Prostate gland (tissue), 2 donors: ENCODE measurements around the gene ARL5C. TPM values are rescaled to one million over a fixed set of nuclear protein-coding genes. Genes with fewer than 3 reads are reported as not detected.

Experiments
- DNase-seq: peaks from one replicate; pipeline ENCODE4 v3.0.0-alpha.2; 2019; ENCODE audit warnings: low spot score
- H3K27ac ChIP-seq, 2 donors: fragments of 200-600 bp; sonication (generic); 2 replicates each; pipeline ENCODE4 v1.5.1; 2017 to 2019
- H3K27me3 ChIP-seq: fragments of 200-600 bp; sonication (generic); replicated peaks from 2 replicates; pipeline ENCODE4 v1.5.1; 2019; ENCODE audit not compliant: insufficient read depth
- H3K36me3 ChIP-seq, 2 donors: fragments of 200-600 bp; sonication (generic); 1 replicate in 1 of 2; 2 replicates in 1 of 2; pipeline versions ENCODE4 v1.5.1 to v1.8.1; 2017 to 2019
- H3K4me1 ChIP-seq: fragments of 200-600 bp; sonication (generic); replicated peaks from 2 replicates; pipeline ENCODE4 v1.5.1; 2019
- H3K4me3 ChIP-seq, 2 donors: fragments of 200-600 bp; sonication (generic); 2 replicates each; pipeline ENCODE4 v1.5.1; 2017 to 2019
- H3K9me3 ChIP-seq: fragments of 200-600 bp; sonication (generic); 2 replicates; pipeline ENCODE4 v1.5.1; 2017
- POLR2A ChIP-seq: fragments of 450-650 bp; IDR thresholded peaks from one replicate; pipeline ENCODE4 v1.6.1; 2016; ENCODE audit warnings: antibody characterized with exemption, mild to moderate bottlenecking
- POLR2AphosphoS5 ChIP-seq: sonication (generic); formaldehyde crosslinking; IDR thresholded peaks from one replicate; pipeline ENCODE4 v1.6.1; 2017; ENCODE audit warnings: antibody characterized with exemption
- WGBS: methylation state at CpG from one replicate; pipeline ENCODE4 v1.1.5; 2018; 5-methylcytosine and 5-hydroxymethylcytosine counted together
- intact Hi-C: fragments of 100-400 bp; cut with DNase I; formaldehyde crosslinking; loops from one replicate; pipeline ENCODE4 v1.14.2; 2022
- total RNA-seq, 2 donors: library from RNA; depleted of rRNA; stranded (reverse); fragments of >200 nt; gene quantifications; one replicate each; pipeline ENCODE4 v1.1.0, GENCODE V29; 2016
- TF ChIP-seq, protein P1 (sequence below), 4 experiments: fragments of 200-600 bp in 2 of 4; fragments of 450-650 bp in 2 of 4; sonication (generic) in 2 of 4; IDR thresholded peaks; 1 replicate in 3 of 4; 2 replicates in 1 of 4; pipeline ENCODE4 v1.5.1; 2016 to 2019; ENCODE audit warnings: antibody characterized with exemption in 4 of 4, mild to moderate bottlenecking in 2 of 4, moderate library complexity in 2 of 4

ARL5C gene
- total RNA-seq, 2 donors from 2014 or later = not detected

DNA sequence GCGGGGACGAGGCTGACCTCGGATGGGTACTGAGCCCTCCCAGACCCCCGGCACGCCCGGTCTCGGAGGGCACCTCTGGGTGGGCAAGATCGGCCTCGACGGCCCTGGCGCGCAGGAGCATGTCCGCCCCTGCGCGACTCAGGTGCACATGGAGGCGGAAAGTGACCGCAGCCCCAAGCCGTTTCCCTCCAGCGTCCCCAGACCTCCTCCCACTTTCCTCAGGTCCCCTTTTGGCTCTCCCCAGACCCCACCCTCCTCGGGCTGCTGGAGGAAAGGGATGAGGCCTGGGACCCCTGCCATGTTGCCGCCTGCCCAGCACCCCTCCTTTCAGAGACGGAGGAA is 44.1 kb upstream of the ARL5C start:
- Histone ChIP-seq H3K27me3 (no peaks in the 10 kb centered on the region), H3K36me3 (no peaks in the 10 kb centered on the region), H3K4me1 (peaks cover 17% of the 10 kb centered on the region), H3K4me3 (peak overlapping the region; percentile 18 to 28), H3K9me3 (no peaks in the 10 kb centered on the region), H3K27ac (peak overlapping the region; percentile 59 to 70)
- TF ChIP-seq, protein P1, sequence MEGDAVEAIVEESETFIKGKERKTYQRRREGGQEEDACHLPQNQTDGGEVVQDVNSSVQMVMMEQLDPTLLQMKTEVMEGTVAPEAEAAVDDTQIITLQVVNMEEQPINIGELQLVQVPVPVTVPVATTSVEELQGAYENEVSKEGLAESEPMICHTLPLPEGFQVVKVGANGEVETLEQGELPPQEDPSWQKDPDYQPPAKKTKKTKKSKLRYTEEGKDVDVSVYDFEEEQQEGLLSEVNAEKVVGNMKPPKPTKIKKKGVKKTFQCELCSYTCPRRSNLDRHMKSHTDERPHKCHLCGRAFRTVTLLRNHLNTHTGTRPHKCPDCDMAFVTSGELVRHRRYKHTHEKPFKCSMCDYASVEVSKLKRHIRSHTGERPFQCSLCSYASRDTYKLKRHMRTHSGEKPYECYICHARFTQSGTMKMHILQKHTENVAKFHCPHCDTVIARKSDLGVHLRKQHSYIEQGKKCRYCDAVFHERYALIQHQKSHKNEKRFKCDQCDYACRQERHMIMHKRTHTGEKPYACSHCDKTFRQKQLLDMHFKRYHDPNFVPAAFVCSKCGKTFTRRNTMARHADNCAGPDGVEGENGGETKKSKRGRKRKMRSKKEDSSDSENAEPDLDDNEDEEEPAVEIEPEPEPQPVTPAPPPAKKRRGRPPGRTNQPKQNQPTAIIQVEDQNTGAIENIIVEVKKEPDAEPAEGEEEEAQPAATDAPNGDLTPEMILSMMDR (IDR thresholded peaks at IDR 0.05) = no peak
- TF ChIP-seq POLR2AphosphoS5 = no peak
- no peak for TF ChIP-seq POLR2A
- intact Hi-C loops = no loop called here
- 18% methylated on average over 22 of the region's 22 CpGs for WGBS
- no peak for DNase-seq

DNA sequence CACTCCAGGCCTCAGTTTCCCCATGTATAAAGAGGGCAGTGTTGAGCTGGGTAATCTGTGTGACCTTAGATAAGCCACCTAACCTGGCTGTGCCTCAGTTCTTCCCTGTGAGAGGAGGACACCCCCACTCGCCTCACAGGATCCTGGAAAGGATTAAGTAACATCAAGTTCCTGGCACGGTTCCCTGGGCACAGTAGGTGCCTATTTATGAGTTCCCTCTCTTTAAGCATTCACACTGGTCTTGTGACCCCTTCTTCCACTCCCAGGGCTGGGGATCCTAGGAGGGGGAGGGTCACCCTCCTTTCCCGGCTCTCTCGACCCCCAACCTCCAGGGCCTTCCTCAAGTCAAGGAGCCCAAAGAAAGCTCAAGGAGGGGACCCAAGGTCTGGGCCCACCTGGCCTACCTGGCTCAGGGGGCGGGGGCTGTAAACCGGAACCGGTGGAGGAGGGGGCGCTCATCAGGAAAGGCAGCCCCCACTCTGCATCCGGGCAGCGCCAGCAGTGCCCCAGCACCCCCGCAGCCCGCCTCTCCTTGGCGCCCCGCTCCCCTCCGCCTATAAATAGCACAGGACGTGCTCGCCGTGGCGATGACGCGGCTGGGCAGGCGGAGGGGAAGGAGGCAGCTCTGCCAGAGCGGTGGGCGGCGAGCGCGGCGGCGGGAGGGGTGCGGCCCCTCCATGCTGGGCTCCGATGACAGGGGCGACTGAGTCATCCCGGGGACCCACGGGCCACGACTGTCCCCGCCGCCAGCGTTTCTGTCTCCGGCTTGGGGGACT is 43.5 kb upstream of the ARL5C start:
- TF ChIP-seq, protein P1 (IDR thresholded peaks at IDR 0.05) = peak in 1 of 4 experiments; percentile 5
- TF ChIP-seq POLR2A = peak; percentile 67
- TF ChIP-seq POLR2AphosphoS5 = peak; percentile 94
- WGBS = under 1% methylated on average over 34 of the region's 39 CpGs
- Histone ChIP-seq H3K4me3 (peak overlapping the region; percentile 18 to 28), H3K36me3 (peaks cover under 1 to 4% of the 10 kb centered on the region in 2 donors), H3K27ac (peak overlapping the region; percentile 59 to 70), H3K9me3 (no peaks in the 10 kb centered on the region), H3K27me3 (no peaks in the 10 kb centered on the region), H3K4me1 (peaks cover 17% of the 10 kb centered on the region)
- intact Hi-C loops = loop anchor here (5.0 kb wide), 1 partner anchor 33 kb away; no protein-coding TSS in a partner anchor
- DNase-seq = peak; percentile 94

DNA sequence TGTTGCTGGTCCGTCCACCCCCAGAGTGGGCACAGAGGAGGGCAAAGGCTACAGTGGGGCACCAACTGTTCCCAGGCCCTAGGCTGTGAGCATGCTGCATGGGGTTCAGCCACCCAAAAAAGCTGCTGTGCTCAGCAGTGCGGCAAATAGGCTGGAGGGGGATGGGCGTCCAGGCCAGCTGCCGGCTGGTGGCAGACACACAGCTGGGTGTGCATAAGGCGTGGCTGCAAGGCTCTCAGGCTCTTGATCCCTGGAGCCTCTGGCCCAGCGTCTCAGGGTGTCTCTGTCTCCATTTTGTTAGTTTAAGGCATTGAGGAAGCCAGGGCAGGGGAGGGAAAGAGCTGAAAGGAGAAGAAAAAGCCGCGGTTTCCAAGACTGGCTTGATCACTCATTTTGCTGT is 42.9 kb upstream of the ARL5C start:
- no peaks in the 10 kb centered on the region for H3K27me3 ChIP-seq
- peak overlapping the region; percentile 59 to 70 for H3K27ac ChIP-seq
- no peaks in the 10 kb centered on the region for H3K9me3 ChIP-seq
- H3K4me3 ChIP-seq = no peak overlapping the region
- 63% methylated on average over 8 of the region's 8 CpGs for WGBS
- DNase-seq = no peak
- peaks cover 6 to 10% of the 10 kb centered on the region in 2 donors for H3K36me3 ChIP-seq
- intact Hi-C loops = loop anchor here (5.0 kb wide), 1 partner anchor 33 kb away; no protein-coding TSS in a partner anchor
- TF ChIP-seq, protein P1 (IDR thresholded peaks at IDR 0.05) = no peak
- no peak for TF ChIP-seq POLR2AphosphoS5
- no peak for TF ChIP-seq POLR2A
- peaks cover 17% of the 10 kb centered on the region for H3K4me1 ChIP-seq

DNA sequence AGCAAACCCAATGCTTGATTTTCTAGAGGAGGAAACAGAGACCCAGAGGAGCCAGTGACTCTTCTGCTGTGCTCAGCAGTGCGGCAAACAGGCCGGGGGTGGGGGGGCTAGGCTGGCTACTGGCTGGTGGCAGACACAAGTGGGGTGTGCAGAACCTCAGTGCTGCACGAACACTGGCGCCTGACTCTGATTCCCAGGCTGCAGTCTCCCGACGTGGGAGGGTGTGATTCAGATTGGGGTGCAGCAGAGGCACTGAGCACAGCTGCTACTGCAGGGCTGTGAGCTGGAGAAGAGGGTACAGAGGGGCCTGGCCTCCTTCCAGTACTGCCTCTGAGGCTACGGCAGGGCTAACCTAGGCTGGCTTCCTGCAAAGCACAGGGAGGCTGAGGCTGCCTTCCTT is 42.2 kb upstream of the ARL5C start:
- Histone ChIP-seq H3K27ac (no peak overlapping the region), H3K27me3 (no peaks in the 10 kb centered on the region), H3K36me3 (peaks cover 11 to 15% of the 10 kb centered on the region in 2 donors), H3K9me3 (no peaks in the 10 kb centered on the region), H3K4me1 (peaks cover 17% of the 10 kb centered on the region), H3K4me3 (no peak overlapping the region)
- intact Hi-C loops = loop anchor here (5.0 kb wide), 1 partner anchor 34 kb away; no protein-coding TSS in a partner anchor
- TF ChIP-seq POLR2AphosphoS5 (no peak), POLR2A (no peak)
- TF ChIP-seq, protein P1 (IDR thresholded peaks at IDR 0.05) = no peak
- 65% methylated on average over 7 of the region's 7 CpGs for WGBS
- no peak for DNase-seq
